PC-3 (cell line): ENCODE data around the gene DYSF. TPM values are rescaled to one million over a fixed set of nuclear protein-coding genes. Genes with fewer than 3 reads are reported as not detected.

Experiments used
- ATAC-seq: fragments of 200-7000 bp; cut with Tn5 transposase; 2 replicates; pipeline ENCODE4 v1.9.1; 2020; ENCODE audit warnings: mild to moderate bottlenecking, moderate library complexity
- BruUV-seq: library from RNA; stranded (reverse); fragments of 400-500 nt; replicated peaks from 2 replicates; lab custom pipeline; 2021; lab: Mats Ljungman, UMichigan
- CTCF ChIA-PET: fragments of 300-600 bp; sonication (Branson Sonifier 250); formaldehyde crosslinking; loops from one replicate; lab custom pipeline; 2022; ENCODE audit warnings: antibody characterized with exemption; lab: Charles Lee
- POLR2A ChIA-PET: fragments of 300-600 bp; sonication (Branson Sonifier 250); formaldehyde crosslinking; loops from one replicate; lab custom pipeline; 2022; ENCODE audit warnings: antibody characterized with exemption; ENCODE audit not compliant: unreplicated experiment; lab: Charles Lee
- DNase-seq: peaks from one replicate; pipeline ENCODE4 v3.0.0-alpha.2; 2015
- H2AFZ ChIP-seq: fragments of 300-600 bp; sonication (generic); 2 replicates; pipeline ENCODE4 v1.6.0; 2016; ENCODE audit warnings: antibody characterized with exemption, low read length
- H3F3A ChIP-seq: fragments of 300-600 bp; sonication (generic); one replicate; pipeline ENCODE4 v1.6.0; 2017; ENCODE audit warnings: antibody characterized with exemption, low read length, control low read depth, mild to moderate bottlenecking; ENCODE audit not compliant: unreplicated experiment
- H3K27ac ChIP-seq: fragments of 300-600 bp; sonication (generic); 2 replicates; pipeline ENCODE4 v1.5.1; 2016; ENCODE audit warnings: mild to moderate bottlenecking, low read length
- H3K27me3 ChIP-seq: fragments of 300-600 bp; sonication (generic); 2 replicates; pipeline ENCODE4 v1.6.1; 2016; ENCODE audit warnings: low read length, mixed read lengths
- H3K36me3 ChIP-seq: fragments of 300-600 bp; sonication (generic); 2 replicates; pipeline ENCODE4 v1.6.1; 2016; ENCODE audit warnings: low read depth, mixed run types, low read length, mixed read lengths
- H3K4me1 ChIP-seq: fragments of 300-600 bp; sonication (generic); 2 replicates; pipeline ENCODE4 v1.5.1; 2016; ENCODE audit warnings: low read length; ENCODE audit not compliant: insufficient read depth
- H3K4me2 ChIP-seq: fragments of 300-600 bp; sonication (generic); 2 replicates; pipeline ENCODE4 v1.6.0; 2016; ENCODE audit warnings: low read length
- H3K4me3 ChIP-seq: fragments of 300-600 bp; sonication (generic); 2 replicates; pipeline ENCODE4 v1.5.1; 2016; ENCODE audit warnings: mild to moderate bottlenecking, low read length, mixed read lengths
- H3K79me2 ChIP-seq: fragments of 300-600 bp; sonication (generic); 2 replicates; pipeline ENCODE4 v1.6.1; 2017; ENCODE audit warnings: low read length, mixed read lengths
- H3K9ac ChIP-seq: fragments of 300-600 bp; sonication (generic); 2 replicates; pipeline ENCODE4 v1.6.0; 2016; ENCODE audit warnings: mild to moderate bottlenecking, low read length
- H3K9me2 ChIP-seq: fragments of 300-600 bp; sonication (generic); replicated peaks from 2 replicates; pipeline ENCODE4 v1.6.1; 2016; ENCODE audit warnings: mixed run types, low read length, mixed read lengths
- H3K9me3 ChIP-seq: fragments of 300-600 bp; sonication (generic); 2 replicates; pipeline ENCODE4 v1.6.1; 2016; ENCODE audit warnings: low read length, mixed read lengths
- H4K20me1 ChIP-seq: fragments of 300-600 bp; sonication (generic); 2 replicates; pipeline ENCODE4 v1.6.1; 2016; ENCODE audit warnings: low read length, mixed read lengths
- CTCF ChIP-seq: fragments of 300-600 bp; sonication (generic); conservative IDR thresholded peaks from 2 replicates; pipeline ENCODE4 v1.5.1; 2017; ENCODE audit warnings: antibody characterized with exemption, low read depth, mild to moderate bottlenecking, low read length
- EZH2 ChIP-seq: fragments of 300-600 bp; sonication (generic); IDR thresholded peaks from one replicate; pipeline ENCODE4 v1.6.1; 2017; ENCODE audit warnings: antibody characterized with exemption, mild to moderate bottlenecking, low read length; ENCODE audit not compliant: unreplicated experiment
- EZH2phosphoT487 ChIP-seq: fragments of 300-600 bp; sonication (generic); IDR thresholded peaks from 2 replicates; pipeline ENCODE4 v1.6.1; 2018; ENCODE audit warnings: mild to moderate bottlenecking, antibody characterized with exemption, low read length, borderline replicate concordance
- intact Hi-C: fragments of 100-400 bp; cut with micrococcal nuclease; formaldehyde crosslinking; loops from 2 replicates; pipeline ENCODE4 v1.9.0; 2023
- total RNA-seq: library from RNA; depleted of rRNA; stranded (reverse); fragments of >200 nt; gene quantifications from 2 replicates; pipeline ENCODE4 v1.2.3, GENCODE V29; 2014

Gene DYSF
- total RNA-seq, 1 experiment from 2014 or later: 13.0 TPM

GRCh38 chr2:71608441-71608840 lies 155.1 kb downstream of the DYSF start:
- no TSS peak for BruUV-seq
- H3K4me2 ChIP-seq: no peak overlapping the region
- no peaks in the 10 kb centered on the region for H3F3A ChIP-seq
- no peaks in the 10 kb centered on the region for H3K36me3 ChIP-seq
- CTCF ChIA-PET: no interaction called here
- ATAC-seq: no peak
- H3K9me2 ChIP-seq: no peaks in the 10 kb centered on the region
- POLR2A ChIA-PET: no interaction called here
- H3K79me2 ChIP-seq: no peaks in the 10 kb centered on the region
- no peak for DNase-seq
- no peaks in the 10 kb centered on the region for H3K27me3 ChIP-seq
- no peaks in the 10 kb centered on the region for H4K20me1 ChIP-seq
- no peak overlapping the region for H2AFZ ChIP-seq
- H3K4me1 ChIP-seq: peaks cover 5% of the 10 kb centered on the region; the same call in 1 of the 2 replicates
- no peak overlapping the region for H3K4me3 ChIP-seq
- no peak overlapping the region for H3K9ac ChIP-seq
- TF ChIP-seq EZH2phosphoT487 (no peak), EZH2 (no peak), CTCF (no peak)
- intact Hi-C loops: loop anchor here (5.0 kb wide), 1 partner anchor 544 kb away; no protein-coding TSS in a partner anchor
- H3K27ac ChIP-seq: no peak overlapping the region
- no peaks in the 10 kb centered on the region for H3K9me3 ChIP-seq

- H3K4me2 ChIP-seq: no peak overlapping the region
- POLR2A ChIA-PET: no interaction called here
- peak; percentile 24; the same call in 1 of the 2 replicates for ATAC-seq
- intact Hi-C loops: loop anchor here (5.0 kb wide), 1 partner anchor 543 kb away; no protein-coding TSS in a partner anchor
- H3K9ac ChIP-seq: no peak overlapping the region
- peaks cover 5% of the 10 kb centered on the region; the same call in 1 of the 2 replicates for H3K4me1 ChIP-seq
- H3K27ac ChIP-seq: no peak overlapping the region
- DNase-seq: no peak
- H3K27me3 ChIP-seq: no peaks in the 10 kb centered on the region
- no peaks in the 10 kb centered on the region for H3K79me2 ChIP-seq
- H2AFZ ChIP-seq: no peak overlapping the region
- H3K9me3 ChIP-seq: no peaks in the 10 kb centered on the region
- no peak overlapping the region for H3K4me3 ChIP-seq
- TF ChIP-seq EZH2 (no peak), EZH2phosphoT487 (no peak), CTCF (no peak)
- no peaks in the 10 kb centered on the region for H3K9me2 ChIP-seq
- CTCF ChIA-PET: interaction anchor here (0.7 kb wide), 1 partner anchor 187 kb away, joined by 4 read pairs; no protein-coding TSS in a partner anchor
- H3K36me3 ChIP-seq: no peaks in the 10 kb centered on the region
- BruUV-seq: no TSS peak
- H3F3A ChIP-seq: no peaks in the 10 kb centered on the region
- H4K20me1 ChIP-seq: no peaks in the 10 kb centered on the region
Measured at GRCh38 chr2:71609029-71609428, 155.7 kb downstream of the DYSF start.

- Histone ChIP-seq H3K9me2 (no peaks in the 10 kb centered on the region), H2AFZ (no peak overlapping the region), H3K79me2 (no peaks in the 10 kb centered on the region), H3F3A (no peaks in the 10 kb centered on the region), H3K4me1 (peaks cover 5% of the 10 kb centered on the region; the same call in 1 of the 2 replicates), H3K9ac (no peak overlapping the region), H3K4me3 (no peak overlapping the region), H3K9me3 (no peaks in the 10 kb centered on the region), H3K36me3 (no peaks in the 10 kb centered on the region), H4K20me1 (no peaks in the 10 kb centered on the region), H3K4me2 (no peak overlapping the region), H3K27me3 (no peaks in the 10 kb centered on the region), H3K27ac (no peak overlapping the region)
- ATAC-seq: peak; percentile 54
- ChIA-PET POLR2A (no interaction called here), CTCF (interaction anchor here (0.7 kb wide), 1 partner anchor 186 kb away, joined by 4 read pairs; no protein-coding TSS in a partner anchor)
- no peak for TF ChIP-seq CTCF
- no peak for TF ChIP-seq EZH2
- TF ChIP-seq EZH2phosphoT487: no peak
- peak; percentile 68 for DNase-seq
- no TSS peak for BruUV-seq
- intact Hi-C loops: loop anchor here (5.0 kb wide), 1 partner anchor 543 kb away; no protein-coding TSS in a partner anchor
Measured at GRCh38 chr2:71609441-71609840, 156.1 kb downstream of the DYSF start.
